ENCODE data around the gene PBX3. TPM values are rescaled to one million over a fixed set of nuclear protein-coding genes. Genes with fewer than 3 reads are reported as not detected.

Gene PBX3
- total and polyA plus RNA-seq, 10 of the 15 experiments (the other 5 are each of a cell fraction or from before 2014, with no cell fraction given), result 6.7 to 146 (median 22.2) TPM

DNA sequence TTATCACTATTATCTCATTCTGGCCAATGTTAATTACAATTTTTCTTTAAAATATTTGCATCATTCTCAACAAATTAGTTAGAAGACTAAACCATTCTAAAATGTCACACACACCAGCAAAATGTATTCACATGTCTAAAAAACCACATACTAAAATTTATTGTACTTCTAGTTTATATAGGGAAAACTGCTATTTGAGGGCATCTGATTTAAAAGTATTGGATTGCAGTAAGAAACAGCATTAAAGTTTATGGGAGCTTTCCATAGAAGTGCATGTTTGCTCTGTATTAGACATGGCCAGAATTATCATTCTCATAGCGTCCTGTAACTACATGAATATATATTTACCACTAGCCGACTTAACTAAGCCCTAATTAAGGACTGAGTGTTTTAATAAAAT, 150.3 kb downstream of the PBX3 start:
- in situ Hi-C loops (cut with MboI) (no loop called here), intact Hi-C loops (cut with micrococcal nuclease; ENCODE audit: unreplicated experiment) (no loop called here)
- Histone ChIP-seq H3K4me3 (no peak overlapping the region), H3K4me1 (ENCODE audit: control insufficient read depth, insufficient read depth, low read length) (no peaks in the 10 kb centered on the region), H3K9ac (ENCODE audit: control insufficient read depth, insufficient read depth, low read length) (no peak overlapping the region), H4K20me1 (ENCODE audit: control insufficient read depth, insufficient read depth) (no peaks in the 10 kb centered on the region), H3K27me3 (replicated peaks in 1 of 2; ENCODE audit: control insufficient read depth in 2 of 2, insufficient read depth in 2 of 2, low read length in 1 of 2) (no peaks in the 10 kb centered on the region), H2AFZ (ENCODE audit: control insufficient read depth, low read depth, low read length) (no peak overlapping the region), H3K36me3 (ENCODE audit: control insufficient read depth in 2 of 2, insufficient read depth in 2 of 2, low read length in 1 of 2) (no peaks in the 10 kb centered on the region; a peak in 1 of 4 replicates), H3K4me2 (ENCODE audit: control insufficient read depth, insufficient read depth) (no peak overlapping the region), H3K79me2 (ENCODE audit: control insufficient read depth, insufficient read depth, low read length) (peaks cover 2% of the 10 kb centered on the region), H3K27ac (ENCODE audit: control insufficient read depth, insufficient read depth) (no peak overlapping the region), H3K9me3 (replicated peaks; ENCODE audit: control insufficient read depth, insufficient read depth, low read length) (no peaks in the 10 kb centered on the region)
- POLR2A ChIA-PET, result interaction anchor here (0.6 to 0.7 kb wide), 2 partner anchors 241 to 893 kb away, joined by 5 read pairs; no protein-coding TSS in a partner anchor
- no TSS peak for BruUV-seq (replicated peaks)
- no peak for FAIRE-seq
- SMC1A ChIA-PET (ENCODE audit: uncharacterized antibody, unreplicated experiment), result interaction anchor here (0.6 to 2.3 kb wide), 5 partner anchors 10 to 156 kb away, joined by 3 to 7 read pairs (median 4); no protein-coding TSS in a partner anchor
- TF ChIP-seq ASH2L (IDR thresholded peaks at IDR 0.05; ENCODE audit: borderline replicate concordance, low read depth) (no peak), GABPA (IDR thresholded peaks at IDR 0.05; ENCODE audit: low read depth) (no peak)
- TF ChIP-seq, protein P1, sequence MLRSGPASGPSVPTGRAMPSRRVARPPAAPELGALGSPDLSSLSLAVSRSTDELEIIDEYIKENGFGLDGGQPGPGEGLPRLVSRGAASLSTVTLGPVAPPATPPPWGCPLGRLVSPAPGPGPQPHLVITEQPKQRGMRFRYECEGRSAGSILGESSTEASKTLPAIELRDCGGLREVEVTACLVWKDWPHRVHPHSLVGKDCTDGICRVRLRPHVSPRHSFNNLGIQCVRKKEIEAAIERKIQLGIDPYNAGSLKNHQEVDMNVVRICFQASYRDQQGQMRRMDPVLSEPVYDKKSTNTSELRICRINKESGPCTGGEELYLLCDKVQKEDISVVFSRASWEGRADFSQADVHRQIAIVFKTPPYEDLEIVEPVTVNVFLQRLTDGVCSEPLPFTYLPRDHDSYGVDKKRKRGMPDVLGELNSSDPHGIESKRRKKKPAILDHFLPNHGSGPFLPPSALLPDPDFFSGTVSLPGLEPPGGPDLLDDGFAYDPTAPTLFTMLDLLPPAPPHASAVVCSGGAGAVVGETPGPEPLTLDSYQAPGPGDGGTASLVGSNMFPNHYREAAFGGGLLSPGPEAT (IDR thresholded peaks at IDR 0.05; ENCODE audit: low read depth), result no peak
- RAD21 ChIA-PET (ENCODE audit: unreplicated experiment), result no interaction called here
- 93% methylated on average over 2 of the region's 2 CpGs for WGBS (ENCODE audit: insufficient coverage, insufficient replicate concordance, low lambda C conversion rate, missing lambda C conversion rate)
- no peak for ATAC-seq
- DNase-seq (ENCODE audit: low read depth, low spot score), result no peak
- CTCF ChIA-PET, result no interaction called here

DNA sequence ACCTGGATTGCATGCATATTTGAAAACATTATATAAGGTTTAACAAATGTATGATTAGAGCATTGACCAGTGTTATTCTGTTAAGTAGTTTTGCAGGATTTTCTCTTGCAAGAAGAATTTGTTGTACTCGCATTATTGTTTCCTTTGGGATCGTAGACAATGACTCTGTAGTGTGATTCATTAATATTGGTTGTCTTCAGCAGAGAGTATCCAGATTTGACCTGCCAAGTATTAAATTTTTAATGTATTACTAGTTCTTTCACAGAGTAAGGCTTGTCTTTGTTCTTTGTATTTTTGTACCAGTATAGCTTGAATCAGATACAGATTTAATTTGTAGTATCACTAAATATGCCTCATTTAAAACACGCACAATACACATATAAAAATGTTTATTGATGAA, 155.0 kb downstream of the PBX3 start:
- FAIRE-seq (no peak), DNase-seq (ENCODE audit: low read depth, low spot score) (no peak), ATAC-seq (no peak)
- WGBS (ENCODE audit: insufficient coverage, insufficient replicate concordance, low lambda C conversion rate, missing lambda C conversion rate), result 97% methylated on average over 3 of the region's 3 CpGs
- Histone ChIP-seq H3K36me3 (ENCODE audit: control insufficient read depth in 2 of 2, insufficient read depth in 2 of 2, low read length in 1 of 2) (no peaks in the 10 kb centered on the region; a peak in 1 of 4 replicates), H3K4me1 (ENCODE audit: control insufficient read depth, insufficient read depth, low read length) (no peaks in the 10 kb centered on the region), H3K79me2 (ENCODE audit: control insufficient read depth, insufficient read depth, low read length) (peaks cover 4% of the 10 kb centered on the region), H4K20me1 (ENCODE audit: control insufficient read depth, insufficient read depth) (no peaks in the 10 kb centered on the region), H3K27ac (ENCODE audit: control insufficient read depth, insufficient read depth) (no peak overlapping the region), H3K4me2 (ENCODE audit: control insufficient read depth, insufficient read depth) (no peak overlapping the region), H3K9me3 (replicated peaks; ENCODE audit: control insufficient read depth, insufficient read depth, low read length) (no peaks in the 10 kb centered on the region), H3K27me3 (replicated peaks in 1 of 2; ENCODE audit: control insufficient read depth in 2 of 2, insufficient read depth in 2 of 2, low read length in 1 of 2) (no peaks in the 10 kb centered on the region), H3K9ac (ENCODE audit: control insufficient read depth, insufficient read depth, low read length) (no peak overlapping the region), H3K4me3 (no peak overlapping the region), H2AFZ (ENCODE audit: control insufficient read depth, low read depth, low read length) (no peak overlapping the region)
- ChIA-PET RAD21 (ENCODE audit: unreplicated experiment) (interaction anchor here (1.0 kb wide), 1 partner anchor 71 kb away, joined by 4 read pairs; no protein-coding TSS in a partner anchor), POLR2A (interaction anchor here (0.7 to 1.0 kb wide), 2 partner anchors 13 to 156 kb away, joined by 3 read pairs; no protein-coding TSS in a partner anchor), SMC1A (ENCODE audit: uncharacterized antibody, unreplicated experiment) (interaction anchor here (0.6 to 4.4 kb wide), 5 partner anchors 9 to 145 kb away, joined by 3 to 20 read pairs (median 3); no protein-coding TSS in a partner anchor), CTCF (interaction anchor here (0.9 to 2.4 kb wide), 3 partner anchors 9 to 35 kb away, joined by 3 to 8 read pairs (median 3); no protein-coding TSS in a partner anchor)
- in situ Hi-C loops (cut with MboI), result no loop called here
- no TSS peak for BruUV-seq (replicated peaks)
- intact Hi-C loops (cut with micrococcal nuclease; ENCODE audit: unreplicated experiment), result no loop called here
- TF ChIP-seq KLF5 (IDR thresholded peaks at IDR 0.05; ENCODE audit: partially characterized antibody) (no peak), MEF2B (IDR thresholded peaks at IDR 0.05; ENCODE audit: partially characterized antibody, poor library complexity, severe bottlenecking) (no peak), MXI1 (IDR thresholded peaks at IDR 0.05; ENCODE audit: low read depth, low read length) (no peak), RAD21 (IDR thresholded peaks at IDR 0.05; ENCODE audit: insufficient read depth, low read depth, low read length) (no peak), STAT1 (conservative IDR thresholded peaks at IDR 0.05) (no peak), PBX3 (IDR thresholded peaks at IDR 0.05; ENCODE audit: insufficient replicate concordance, low read depth, low read length) (no peak)
- TF ChIP-seq, protein P2, sequence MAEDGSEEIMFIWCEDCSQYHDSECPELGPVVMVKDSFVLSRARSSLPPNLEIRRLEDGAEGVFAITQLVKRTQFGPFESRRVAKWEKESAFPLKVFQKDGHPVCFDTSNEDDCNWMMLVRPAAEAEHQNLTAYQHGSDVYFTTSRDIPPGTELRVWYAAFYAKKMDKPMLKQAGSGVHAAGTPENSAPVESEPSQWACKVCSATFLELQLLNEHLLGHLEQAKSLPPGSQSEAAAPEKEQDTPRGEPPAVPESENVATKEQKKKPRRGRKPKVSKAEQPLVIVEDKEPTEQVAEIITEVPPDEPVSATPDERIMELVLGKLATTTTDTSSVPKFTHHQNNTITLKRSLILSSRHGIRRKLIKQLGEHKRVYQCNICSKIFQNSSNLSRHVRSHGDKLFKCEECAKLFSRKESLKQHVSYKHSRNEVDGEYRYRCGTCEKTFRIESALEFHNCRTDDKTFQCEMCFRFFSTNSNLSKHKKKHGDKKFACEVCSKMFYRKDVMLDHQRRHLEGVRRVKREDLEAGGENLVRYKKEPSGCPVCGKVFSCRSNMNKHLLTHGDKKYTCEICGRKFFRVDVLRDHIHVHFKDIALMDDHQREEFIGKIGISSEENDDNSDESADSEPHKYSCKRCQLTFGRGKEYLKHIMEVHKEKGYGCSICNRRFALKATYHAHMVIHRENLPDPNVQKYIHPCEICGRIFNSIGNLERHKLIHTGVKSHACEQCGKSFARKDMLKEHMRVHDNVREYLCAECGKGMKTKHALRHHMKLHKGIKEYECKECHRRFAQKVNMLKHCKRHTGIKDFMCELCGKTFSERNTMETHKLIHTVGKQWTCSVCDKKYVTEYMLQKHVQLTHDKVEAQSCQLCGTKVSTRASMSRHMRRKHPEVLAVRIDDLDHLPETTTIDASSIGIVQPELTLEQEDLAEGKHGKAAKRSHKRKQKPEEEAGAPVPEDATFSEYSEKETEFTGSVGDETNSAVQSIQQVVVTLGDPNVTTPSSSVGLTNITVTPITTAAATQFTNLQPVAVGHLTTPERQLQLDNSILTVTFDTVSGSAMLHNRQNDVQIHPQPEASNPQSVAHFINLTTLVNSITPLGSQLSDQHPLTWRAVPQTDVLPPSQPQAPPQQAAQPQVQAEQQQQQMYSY (CRISPR knock-in tag; IDR thresholded peaks at IDR 0.05), result no peak
